Endodermal cell (in vitro differentiated cells): ENCODE data around the gene PTPA. TPM values are rescaled to one million over a fixed set of nuclear protein-coding genes. Genes with fewer than 3 reads are reported as not detected.
A peak's percentile ranks its signal among the peaks of the same experiment; 100 is the strongest.

Source experiments
- DNase-seq: peaks from one replicate; pipeline ENCODE4 v3.0.0-alpha.2; 2017
- H3K27ac ChIP-seq: 2 replicates; pipeline ENCODE4 v1.5.1; 2013; ENCODE audit warnings: mild to moderate bottlenecking, low read depth, low read length, moderate library complexity
- H3K27me3 ChIP-seq: 2 replicates; pipeline ENCODE4 v1.6.1; 2013; ENCODE audit warnings: mild to moderate bottlenecking, low read length, moderate library complexity; ENCODE audit not compliant: insufficient read depth, control insufficient read depth, poor library complexity, severe bottlenecking
- H3K36me3 ChIP-seq: 2 replicates; pipeline ENCODE4 v1.7.0; 2013; ENCODE audit warnings: mild to moderate bottlenecking, low read length, moderate library complexity; ENCODE audit not compliant: control insufficient read depth, insufficient read depth
- H3K4me1 ChIP-seq: one replicate; pipeline ENCODE4 v1.7.0; 2013; ENCODE audit warnings: low read length; ENCODE audit not compliant: control insufficient read depth, insufficient read depth
- H3K4me3 ChIP-seq: 2 replicates; pipeline ENCODE4 v1.5.1; 2013; ENCODE audit warnings: mild to moderate bottlenecking, low read length, moderate library complexity
- H3K9ac ChIP-seq: 2 replicates; pipeline ENCODE4 v1.6.1; 2013; ENCODE audit warnings: mild to moderate bottlenecking, low read length, moderate library complexity; ENCODE audit not compliant: poor library complexity, severe bottlenecking; ENCODE audit errors: extremely low read depth
- H3K9me3 ChIP-seq: 2 replicates; pipeline ENCODE4 v1.6.1; 2013; ENCODE audit warnings: mild to moderate bottlenecking, low read length, moderate library complexity; ENCODE audit not compliant: control insufficient read depth
- H3K27ac Mint-ChIP-seq: 2 replicates; pipeline ENCODE4 v1.8.0; 2020; ENCODE audit warnings: mixed read lengths
- H3K27me3 Mint-ChIP-seq: 2 replicates; pipeline ENCODE4 v1.8.0; 2021; ENCODE audit warnings: mild to moderate bottlenecking, mixed read lengths; ENCODE audit not compliant: insufficient read depth
- H3K36me3 Mint-ChIP-seq: 2 replicates; pipeline ENCODE4 v1.8.0; 2020; ENCODE audit warnings: low read depth, mixed read lengths
- H3K4me1 Mint-ChIP-seq: 2 replicates; pipeline ENCODE4 v1.8.0; 2020; ENCODE audit warnings: mixed read lengths
- H3K4me3 Mint-ChIP-seq: 2 replicates; pipeline ENCODE4 v1.8.0; 2020; ENCODE audit warnings: mild to moderate bottlenecking, moderate library complexity, mixed read lengths
- H3K9me3 Mint-ChIP-seq: 2 replicates; pipeline ENCODE4 v1.8.0; 2020; ENCODE audit warnings: mild to moderate bottlenecking, mixed read lengths
- CTCF ChIP-seq: fragments of 200-600 bp; sonication (generic); conservative IDR thresholded peaks from 2 replicates; pipeline ENCODE4 v1.5.0; 2021; ENCODE audit warnings: antibody characterized with exemption, mild to moderate bottlenecking
- WGBS, 2 experiments: methylation state at CpG; one replicate each; pipeline versions ENCODE4 v1.1.5 to v1.1.7; 2013; ENCODE audit warnings: missing lambda C conversion rate in 2 of 2, mixed read lengths in 1 of 2; ENCODE audit not compliant: insufficient coverage in 1 of 2, insufficient read length in 1 of 2; 5-methylcytosine and 5-hydroxymethylcytosine counted together
- total RNA-seq, 2 donors: library from RNA; stranded (reverse); fragmentation: NEBNext Ultra II Directional in 1 of 2; extraction: Animal tissue kit (Norgen Biotek cat#: 25700) in 1 of 2; gene quantifications; 2 replicates in 1 of 2; 3 replicates in 1 of 2; pipeline ENCODE4 v1.2.1, GENCODE V29; 2021

Gene PTPA
- total RNA-seq, 2 donors from 2014 or later: 134 to 139 TPM

- peaks cover 31% of the 10 kb centered on the region for H3K27me3 ChIP-seq
These were observed 66.8 kb downstream of the PTPA start, which contains the start of gene IER5L for GRCh38 chr9:129177791-129178567. Gene IER5L, minus strand, starts transcription at chr9:129178261. Its CDS starts 209 bp downstream, at chr9:129178052.

GRCh38 chr9:129178568-129179382, 67.6 kb downstream of the PTPA start:
- Mint-ChIP-seq H3K27ac (peak overlapping the region; percentile 84), H3K27me3 (peaks cover 46% of the 10 kb centered on the region), H3K36me3 (no peaks in the 10 kb centered on the region), H3K9me3 (no peaks in the 10 kb centered on the region), H3K4me1 (peaks cover 36% of the 10 kb centered on the region), H3K4me3 (peak overlapping the region; percentile 80)
- Histone ChIP-seq H3K9ac (no peak overlapping the region), H3K36me3 (no peaks in the 10 kb centered on the region), H3K9me3 (no peaks in the 10 kb centered on the region), H3K4me3 (peak overlapping the region; percentile 82), H3K27ac (peak overlapping the region; percentile 89), H3K27me3 (peaks cover 23% of the 10 kb centered on the region), H3K4me1 (peaks cover 18% of the 10 kb centered on the region)
- WGBS, 2 experiments: 2 to 3% methylated on average over 12 to 44 of the region's 45 CpGs
- DNase-seq: peak; percentile 96
- no peak for TF ChIP-seq CTCF

More at GRCh38 chr9:129177791-129178567, 66.8 kb downstream of the PTPA start, which contains the start of gene IER5L:
- no peak for TF ChIP-seq CTCF
- H3K36me3 ChIP-seq: no peaks in the 10 kb centered on the region
- Mint-ChIP-seq H3K4me3 (peak within 1 kb of the TSS; percentile 80), H3K27ac (peak within 1 kb of the TSS; percentile 93), H3K36me3 (no peaks in the 10 kb centered on the region), H3K4me1 (peaks cover 34% of the 10 kb centered on the region), H3K9me3 (no peaks in the 10 kb centered on the region), H3K27me3 (peaks cover 47% of the 10 kb centered on the region)
- H3K9ac ChIP-seq: peak within 1 kb of the TSS; percentile 30
- peaks cover 18% of the 10 kb centered on the region for H3K4me1 ChIP-seq
- WGBS, 2 experiments: 0% methylated on average over 48 to 90 of the region's 90 CpGs
- peak within 1 kb of the TSS; percentile 90 for H3K4me3 ChIP-seq
- H3K27ac ChIP-seq: peak within 1 kb of the TSS; percentile 89
- DNase-seq: peak; percentile 98
- H3K9me3 ChIP-seq: no peaks in the 10 kb centered on the region

- H3K27me3 Mint-ChIP-seq: peaks cover 51% of the 10 kb centered on the region
These were observed 70.0 kb downstream of the PTPA start for GRCh38 chr9:129181246-129181645.

More at GRCh38 chr9:129181246-129181645, 70.0 kb downstream of the PTPA start:
- Histone ChIP-seq H3K9ac (no peak overlapping the region), H3K4me3 (no peak overlapping the region), H3K27me3 (peaks cover 23% of the 10 kb centered on the region), H3K4me1 (peaks cover 27% of the 10 kb centered on the region), H3K27ac (no peak overlapping the region), H3K9me3 (no peaks in the 10 kb centered on the region), H3K36me3 (no peaks in the 10 kb centered on the region)
- H3K27ac Mint-ChIP-seq: no peak overlapping the region
- H3K36me3 Mint-ChIP-seq: no peaks in the 10 kb centered on the region
- no peak for TF ChIP-seq CTCF
- H3K4me3 Mint-ChIP-seq: no peak overlapping the region
- peaks cover 48% of the 10 kb centered on the region for H3K4me1 Mint-ChIP-seq
- no peaks in the 10 kb centered on the region for H3K9me3 Mint-ChIP-seq
- no peak for DNase-seq
- WGBS, 2 experiments: 78 to 83% methylated on average over 4 to 5 of the region's 5 CpGs
